Lower lobe of right lung (tissue), 2 donors: ENCODE results near the gene MEF2A. TPM values are rescaled to one million over a fixed set of nuclear protein-coding genes. Genes with fewer than 3 reads are reported as not detected.
A peak's percentile ranks its signal among the peaks of the same experiment; 100 is the strongest.
"Not testable (repeated sequence)": the region's sequence is repeated elsewhere in the genome, so short reads cannot be mapped to it uniquely, and the experiment has no call there.

Experiments
- ATAC-seq, 2 donors: fragments of 200-7000 bp; cut with Tn5 transposase; one replicate each; pipeline ENCODE4 v1.9.1; 2020 to 2022; ENCODE audit warnings: mild to moderate bottlenecking in 2 of 2, moderate library complexity in 2 of 2
- DNase-seq: peaks from one replicate; pipeline ENCODE4 v3.0.0-alpha.2; 2020
- H3K27ac ChIP-seq: fragments of 200-600 bp; one replicate; pipeline ENCODE4 v1.8.0; 2022
- H3K27me3 ChIP-seq: fragments of 200-600 bp; one replicate; pipeline ENCODE4 v1.8.0; 2022; ENCODE audit warnings: low read depth
- H3K36me3 ChIP-seq: fragments of 200-600 bp; one replicate; pipeline ENCODE4 v1.8.0; 2022; ENCODE audit warnings: mild to moderate bottlenecking
- H3K4me1 ChIP-seq: fragments of 200-600 bp; one replicate; pipeline ENCODE4 v1.8.0; 2022
- H3K4me3 ChIP-seq: fragments of 200-600 bp; one replicate; pipeline ENCODE4 v1.8.0; 2022; ENCODE audit warnings: mild to moderate bottlenecking
- H3K9me3 ChIP-seq: fragments of 200-600 bp; one replicate; pipeline ENCODE4 v1.8.0; 2022
- CTCF ChIP-seq: fragments of 200-600 bp; IDR thresholded peaks from one replicate; pipeline ENCODE4 v1.8.0; 2022; ENCODE audit warnings: antibody characterized with exemption, mild to moderate bottlenecking
- intact Hi-C: fragments of 100-400 bp; cut with DNase I; formaldehyde crosslinking; loops from one replicate; pipeline ENCODE4 v1.11.0; 2022
- total RNA-seq: library from RNA; stranded (reverse); fragmentation: NEBNext Ultra II Directional; extraction: Animal tissue kit (Norgen Biotek cat#: 25700); gene quantifications from one replicate; pipeline ENCODE4 v1.2.1, GENCODE V29; 2021
- donor health status: DM: no; HTN: yes; CAD: no; lungs with severe emphysema.

Gene MEF2A
- total RNA-seq, 1 donor from 2014 or later, result 80.1 TPM

GRCh38 chr15:99733268-99734039, 167.7 kb downstream of the MEF2A start, which contains the start of gene LYSMD4:
TSS of gene LYSMD4 (minus strand) at chr15:99733437. CDS start at chr15:99731999, 1,438 bp downstream.
- peak within 1 kb of the TSS; percentile 72 for H3K4me3 ChIP-seq
- peak; percentile 100 for ATAC-seq
- peak within 1 kb of the TSS; percentile 88 for H3K27ac ChIP-seq
- H3K27me3 ChIP-seq, result no peaks in the 10 kb centered on the region
- intact Hi-C loops, result no loop called here
- no peaks in the 10 kb centered on the region for H3K9me3 ChIP-seq
- H3K36me3 ChIP-seq, result peaks cover 10% of the 10 kb centered on the region
- TF ChIP-seq CTCF, result no peak
- DNase-seq, result peak; percentile 99
- peaks cover 21% of the 10 kb centered on the region for H3K4me1 ChIP-seq

GRCh38 chr15:99734040-99734291, 168.2 kb downstream of the MEF2A start:
- DNase-seq, intact Hi-C loops, H3K9me3 ChIP-seq, ATAC-seq, H3K36me3 ChIP-seq, H3K27me3 ChIP-seq: not testable (repeated sequence)
- Histone ChIP-seq H3K4me3 (peak overlapping the region; percentile 72), H3K27ac (peak overlapping the region; percentile 88), H3K4me1 (peaks cover 21% of the 10 kb centered on the region)

DNA sequence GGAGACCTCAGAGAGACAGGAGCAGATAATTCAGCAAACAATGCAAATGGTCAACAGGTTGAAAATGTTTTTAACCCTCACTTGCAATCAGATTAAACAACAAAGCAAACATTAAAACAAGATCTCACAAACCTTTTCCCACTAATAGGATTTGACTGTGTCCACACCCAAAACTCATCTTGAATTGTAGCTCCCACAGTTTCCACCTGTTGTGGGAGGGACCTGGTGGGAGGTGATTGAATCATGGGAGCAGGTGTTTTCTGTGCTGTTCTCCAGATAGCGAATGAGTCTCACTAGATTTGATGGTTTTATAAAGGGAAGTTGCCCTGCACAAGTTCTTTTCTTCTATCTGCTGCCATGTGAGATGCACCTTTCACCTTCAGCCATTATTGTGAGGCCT, 168.8 kb downstream of the MEF2A start:
- ATAC-seq, result no peak

DNA sequence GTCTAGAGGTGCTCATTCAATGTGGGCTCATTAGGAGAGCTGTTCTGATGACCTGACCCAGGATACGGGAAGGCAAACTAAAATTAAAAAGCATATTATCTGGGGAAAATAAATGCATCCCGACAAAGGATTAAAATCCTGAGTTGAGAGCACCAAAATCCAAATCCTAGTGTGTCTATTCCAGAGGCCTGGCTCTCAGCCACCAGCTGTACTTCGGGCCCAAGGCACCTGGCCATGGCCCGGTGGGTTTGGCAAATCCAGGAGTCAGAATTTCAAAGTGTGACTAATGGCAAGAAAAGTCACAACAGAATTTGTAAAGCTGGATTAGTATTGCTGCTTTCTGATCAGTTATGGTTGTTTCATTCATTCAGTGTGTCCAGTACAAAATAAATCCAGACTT, 170.1 kb downstream of the MEF2A start:
- TF ChIP-seq CTCF, result no peak
- no peak for ATAC-seq
- Histone ChIP-seq H3K4me1 (peaks cover 15% of the 10 kb centered on the region), H3K36me3 (no peaks in the 10 kb centered on the region), H3K4me3 (no peak overlapping the region), H3K9me3 (no peaks in the 10 kb centered on the region), H3K27ac (no peak overlapping the region), H3K27me3 (no peaks in the 10 kb centered on the region)
- intact Hi-C loops, result no loop called here
- DNase-seq, result no peak

More for the DNA sequence above, 168.8 kb downstream of the MEF2A start:
- Histone ChIP-seq H3K9me3 (no peaks in the 10 kb centered on the region), H3K36me3 (no peaks in the 10 kb centered on the region), H3K27me3 (no peaks in the 10 kb centered on the region), H3K27ac (no peak overlapping the region), H3K4me1 (peaks cover 18% of the 10 kb centered on the region), H3K4me3 (no peak overlapping the region)
- DNase-seq, result no peak
- TF ChIP-seq CTCF, result no peak
- intact Hi-C loops, result no loop called here

DNA sequence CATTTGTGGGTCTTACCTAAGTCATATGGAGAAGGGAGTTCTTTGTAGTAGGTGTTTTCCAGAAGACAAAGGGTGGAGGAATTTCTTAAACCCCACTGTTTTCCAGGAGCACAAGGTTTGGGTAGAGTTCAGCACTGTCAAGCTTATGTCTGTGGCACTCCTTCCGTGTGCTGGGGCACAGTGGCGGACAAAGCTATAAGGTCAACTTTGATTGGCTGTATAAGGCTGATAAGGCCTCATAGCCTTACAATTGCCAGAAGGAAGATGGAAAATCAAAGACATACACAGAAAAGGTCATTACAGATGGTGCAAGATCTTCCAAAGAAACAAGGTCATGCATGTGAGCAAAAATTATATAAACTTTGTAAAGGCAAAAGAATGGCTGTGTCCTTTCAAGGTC, 170.9 kb downstream of the MEF2A start:
- no peaks in the 10 kb centered on the region for H3K27me3 ChIP-seq
- H3K4me3 ChIP-seq, result no peak overlapping the region
- no peak for TF ChIP-seq CTCF
- H3K36me3 ChIP-seq, result no peaks in the 10 kb centered on the region
- H3K4me1 ChIP-seq, result peaks cover 7% of the 10 kb centered on the region
- ATAC-seq (no peak), DNase-seq (no peak)
- H3K27ac ChIP-seq, result no peak overlapping the region
- no peaks in the 10 kb centered on the region for H3K9me3 ChIP-seq
- intact Hi-C loops, result no loop called here

DNA sequence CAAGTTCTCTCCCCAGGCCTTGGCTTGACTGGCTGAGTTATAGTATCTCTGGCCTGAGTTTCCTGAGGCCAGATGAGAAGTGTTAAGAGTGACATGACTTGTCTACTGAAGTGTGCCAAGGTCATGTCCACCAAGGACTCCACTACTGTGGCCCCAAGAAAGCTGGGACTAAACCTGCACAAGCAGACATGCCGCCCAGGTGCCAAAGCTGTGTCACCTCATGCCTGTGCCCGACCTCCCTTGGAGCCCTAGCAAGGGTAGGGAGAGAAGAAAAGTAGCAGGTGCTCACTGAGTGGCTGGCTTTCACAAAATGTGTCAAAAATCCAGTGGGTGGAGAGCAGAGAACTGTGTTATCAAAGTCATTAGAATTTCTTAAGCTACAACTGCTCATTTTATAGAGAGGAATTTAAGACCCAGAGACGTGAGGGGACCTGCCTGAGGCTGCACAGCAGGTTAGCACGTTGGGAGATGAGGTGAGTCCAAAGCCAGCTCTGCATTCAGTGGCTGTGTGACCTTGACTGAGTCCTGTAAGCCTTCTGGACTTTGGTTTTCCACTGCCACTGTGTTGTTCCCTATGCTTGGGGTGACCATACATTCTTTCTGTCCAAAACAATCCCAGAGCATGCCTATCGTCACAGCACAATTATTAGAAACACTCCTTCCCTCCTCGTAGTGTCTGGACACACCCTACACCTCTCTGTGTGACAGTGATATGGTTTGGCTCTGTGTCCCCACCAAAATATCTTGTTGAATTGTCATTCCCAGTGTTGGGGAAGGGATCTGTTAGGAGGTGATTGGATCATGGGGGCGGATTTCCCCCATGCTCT, 172.4 kb downstream of the MEF2A start:
- no peak for ATAC-seq
- no peak overlapping the region for H3K27ac ChIP-seq
- no peaks in the 10 kb centered on the region for H3K27me3 ChIP-seq
- H3K4me3 ChIP-seq, result no peak overlapping the region
- intact Hi-C loops, result no loop called here
- no peaks in the 10 kb centered on the region for H3K9me3 ChIP-seq
- TF ChIP-seq CTCF, result no peak
- peaks cover 5% of the 10 kb centered on the region for H3K4me1 ChIP-seq
- DNase-seq, result no peak
- H3K36me3 ChIP-seq, result no peaks in the 10 kb centered on the region
